ENCODE measurements around the gene BCL2L11. TPM values are rescaled to one million over a fixed set of nuclear protein-coding genes. Genes with fewer than 3 reads are reported as not detected.

Gene BCL2L11
- total RNA-seq, 1 experiment from 2014 or later, result 21.2 TPM

DNA sequence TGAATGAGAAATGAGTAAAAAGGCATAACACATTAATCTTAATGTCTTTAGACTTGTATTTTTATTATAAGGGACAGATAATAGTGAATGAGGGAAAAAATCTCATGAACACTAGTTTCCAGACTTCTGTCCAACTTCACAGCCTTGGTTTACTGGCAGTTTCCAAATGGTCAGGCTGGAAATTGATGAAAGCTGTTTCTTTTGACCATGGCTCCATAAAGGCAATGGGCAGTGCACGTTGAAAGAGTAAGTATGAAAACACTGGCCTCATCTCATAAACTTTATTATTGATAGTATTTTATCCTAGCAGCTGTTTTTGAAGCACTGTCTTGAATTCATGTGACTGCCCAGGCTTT is 23.1 kb downstream of the BCL2L11 start:
- no peaks in the 10 kb centered on the region for H3K27me3 ChIP-seq (ENCODE audit: insufficient read depth, low read length)
- no peak overlapping the region for H3K18ac ChIP-seq (ENCODE audit: insufficient read length, low read depth, low read length)
- H3K23me2 ChIP-seq (ENCODE audit: insufficient read length, low read depth, low read length, poor library complexity, severe bottlenecking), result no peaks in the 10 kb centered on the region
- H3K56ac ChIP-seq (ENCODE audit: insufficient read length, low read depth, low read length), result no peak overlapping the region
- H2BK20ac ChIP-seq (ENCODE audit: low read depth, low read length, poor library complexity, severe bottlenecking), result no peak overlapping the region
- no peak for DNase-seq
- H3K79me2 ChIP-seq (ENCODE audit: insufficient read depth, low read length), result no peaks in the 10 kb centered on the region
- TF ChIP-seq CTCF (conservative IDR thresholded peaks at IDR 0.05), result no peak
- H3K36me3 Mint-ChIP-seq (ENCODE audit: insufficient read depth in 1 of 3, low read depth in 3 of 3), result peaks cover 15 to 55% (median 27%) of the 10 kb centered on the region in 3 experiments
- H3K4me1 Mint-ChIP-seq, result peaks cover 11 to 17% of the 10 kb centered on the region in 2 experiments
- H4K8ac ChIP-seq (replicated peaks; ENCODE audit: insufficient read length, low read depth, low read length), result no peak overlapping the region
- no peaks in the 10 kb centered on the region for H3K27me3 Mint-ChIP-seq (ENCODE audit: low read depth)
- no peak overlapping the region for H2BK5ac ChIP-seq (ENCODE audit: insufficient read length, low read length)
- H3K4ac ChIP-seq (ENCODE audit: low read depth, low read length), result no peak overlapping the region
- no peak overlapping the region for H3K14ac ChIP-seq (ENCODE audit: insufficient read depth, low read length)
- H2AK5ac ChIP-seq (ENCODE audit: insufficient read length, low read length), result no peak overlapping the region
- H2BK12ac ChIP-seq (ENCODE audit: insufficient read length, low read depth, low read length), result no peak overlapping the region
- H2BK15ac ChIP-seq (ENCODE audit: low read depth, low read length), result no peak overlapping the region
- H3T11ph ChIP-seq (ENCODE audit: low read length), result no peak overlapping the region
- WGBS (ENCODE audit: extremely low coverage, insufficient read length, low lambda C conversion rate), result no CpG with 5 or more reads among the region's 1 CpG
- H4K5ac ChIP-seq (ENCODE audit: insufficient read length, low read depth, low read length), result no peak overlapping the region
- H3K4me3 Mint-ChIP-seq, result no peak overlapping the region
- no peak overlapping the region for H3K9ac ChIP-seq (ENCODE audit: extremely low read depth, insufficient read length, low read length)
- no peak overlapping the region for H3K27ac ChIP-seq (ENCODE audit: insufficient read length, low read depth, low read length)
- H2BK120ac ChIP-seq (ENCODE audit: low read depth, low read length, poor library complexity, severe bottlenecking), result no peak overlapping the region
- H3K9me3 Mint-ChIP-seq, result no peaks in the 10 kb centered on the region
- H2AFZ ChIP-seq (ENCODE audit: low read length), result no peak overlapping the region
- no peaks in the 10 kb centered on the region for H3K9me3 ChIP-seq (ENCODE audit: control insufficient read depth, low read depth, low read length)
- no peak overlapping the region for H3K4me2 ChIP-seq (ENCODE audit: insufficient read depth, insufficient read length, low read length)
- no peaks in the 10 kb centered on the region for H3K79me1 ChIP-seq (ENCODE audit: insufficient read depth, low read depth, low read length, poor library complexity, severe bottlenecking)
- H3K27ac Mint-ChIP-seq, result no peak overlapping the region
- H4K20me1 ChIP-seq (ENCODE audit: control insufficient read depth, insufficient read depth, insufficient read length), result no peaks in the 10 kb centered on the region
- no peak overlapping the region for H3K23ac ChIP-seq (ENCODE audit: insufficient read length, low read depth, low read length)
- no peaks in the 10 kb centered on the region for H3K4me1 ChIP-seq (ENCODE audit: insufficient read depth, low read length)
- H4K91ac ChIP-seq (ENCODE audit: insufficient read length, low read depth, low read length), result no peak overlapping the region

Measured in H9 (cell line).